ENCODE measurements around the gene BCAT1.

DNA sequence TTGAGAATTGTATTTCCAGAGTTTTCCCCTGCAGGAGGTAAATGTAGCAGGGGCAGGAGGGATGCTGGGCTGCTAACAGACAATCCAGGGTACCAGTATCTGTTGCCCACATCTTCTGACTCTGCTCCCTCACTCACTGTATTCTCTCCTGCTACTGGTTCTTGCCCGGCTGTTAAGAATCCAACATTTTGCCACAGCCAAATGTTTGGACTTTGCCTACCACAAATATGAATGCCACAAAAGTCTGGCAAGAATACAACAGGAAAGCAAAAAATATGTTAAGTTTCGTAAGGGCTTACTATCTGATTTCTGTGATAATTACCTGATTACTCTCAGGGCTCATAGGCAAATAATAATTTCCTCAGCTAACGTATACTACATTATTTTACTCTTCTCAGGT is 160.0 kb downstream of the BCAT1 start:
- TF ChIP-seq, protein P1, sequence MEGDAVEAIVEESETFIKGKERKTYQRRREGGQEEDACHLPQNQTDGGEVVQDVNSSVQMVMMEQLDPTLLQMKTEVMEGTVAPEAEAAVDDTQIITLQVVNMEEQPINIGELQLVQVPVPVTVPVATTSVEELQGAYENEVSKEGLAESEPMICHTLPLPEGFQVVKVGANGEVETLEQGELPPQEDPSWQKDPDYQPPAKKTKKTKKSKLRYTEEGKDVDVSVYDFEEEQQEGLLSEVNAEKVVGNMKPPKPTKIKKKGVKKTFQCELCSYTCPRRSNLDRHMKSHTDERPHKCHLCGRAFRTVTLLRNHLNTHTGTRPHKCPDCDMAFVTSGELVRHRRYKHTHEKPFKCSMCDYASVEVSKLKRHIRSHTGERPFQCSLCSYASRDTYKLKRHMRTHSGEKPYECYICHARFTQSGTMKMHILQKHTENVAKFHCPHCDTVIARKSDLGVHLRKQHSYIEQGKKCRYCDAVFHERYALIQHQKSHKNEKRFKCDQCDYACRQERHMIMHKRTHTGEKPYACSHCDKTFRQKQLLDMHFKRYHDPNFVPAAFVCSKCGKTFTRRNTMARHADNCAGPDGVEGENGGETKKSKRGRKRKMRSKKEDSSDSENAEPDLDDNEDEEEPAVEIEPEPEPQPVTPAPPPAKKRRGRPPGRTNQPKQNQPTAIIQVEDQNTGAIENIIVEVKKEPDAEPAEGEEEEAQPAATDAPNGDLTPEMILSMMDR (IDR thresholded peaks at IDR 0.05; ENCODE audit: borderline replicate concordance, extremely low read depth, low read length, poor library complexity, severe bottlenecking) = no peak
- TF ChIP-seq EZH2 (IDR thresholded peaks at IDR 0.05; ENCODE audit: borderline replicate concordance, low read depth, low read length, severe bottlenecking) = no peak

Data from DND-41 (cell line).